GM23338 (cell line): ENCODE measurements around the gene NLK. TPM values are rescaled to one million over a fixed set of nuclear protein-coding genes. Genes with fewer than 3 reads are reported as not detected.

ENCODE experiments used
- ATAC-seq: fragments of 200-7000 bp; cut with Tn5 transposase; 3 replicates; pipeline ENCODE4 v1.9.1; 2020
- DNase-seq: peaks from one replicate; pipeline ENCODE4 v3.0.0-alpha.2; 2015; ENCODE audit warnings: low spot score
- H2AFZ ChIP-seq: fragments of 200-600 bp; sonication (generic); 2 replicates; pipeline ENCODE4 v1.8.0; 2016; ENCODE audit warnings: antibody characterized with exemption, mild to moderate bottlenecking, moderate library complexity
- H3F3A ChIP-seq: fragments of 200-600 bp; sonication (generic); replicated peaks from 2 replicates; pipeline ENCODE4 v1.8.0; 2017; ENCODE audit warnings: antibody characterized with exemption, mixed run types, low read depth
- H3K27ac ChIP-seq: fragments of 200-600 bp; sonication (generic); 2 replicates; pipeline ENCODE4 v1.6.1; 2016; ENCODE audit warnings: low read depth
- H3K27me3 ChIP-seq: fragments of 200-600 bp; sonication (generic); 2 replicates; pipeline ENCODE4 v1.8.0; 2016; ENCODE audit warnings: mild to moderate bottlenecking, mixed run types, moderate library complexity; ENCODE audit not compliant: insufficient read depth
- H3K36me3 ChIP-seq: fragments of 200-600 bp; sonication (generic); 2 replicates; pipeline ENCODE4 v1.8.0; 2016; ENCODE audit warnings: mild to moderate bottlenecking; ENCODE audit not compliant: insufficient read depth
- H3K4me1 ChIP-seq: fragments of 200-600 bp; sonication (generic); 2 replicates; pipeline ENCODE4 v1.8.0; 2016; ENCODE audit warnings: mild to moderate bottlenecking, moderate library complexity; ENCODE audit not compliant: insufficient read depth
- H3K4me2 ChIP-seq: fragments of 200-600 bp; sonication (generic); 2 replicates; pipeline ENCODE4 v1.7.1; 2017; ENCODE audit warnings: mixed run types
- H3K4me3 ChIP-seq: fragments of 200-600 bp; sonication (generic); 2 replicates; pipeline ENCODE4 v1.6.1; 2016; ENCODE audit warnings: mixed run types
- H3K79me2 ChIP-seq: fragments of 200-600 bp; sonication (generic); replicated peaks from 2 replicates; pipeline ENCODE4 v1.8.0; 2017; ENCODE audit warnings: mild to moderate bottlenecking; ENCODE audit not compliant: insufficient read depth
- H3K9me2 ChIP-seq: fragments of 200-600 bp; sonication (generic); 2 replicates; pipeline ENCODE4 v1.8.0; 2017; ENCODE audit not compliant: insufficient read depth
- H4K20me1 ChIP-seq: fragments of 200-600 bp; sonication (generic); replicated peaks from 2 replicates; pipeline ENCODE4 v1.8.0; 2017; ENCODE audit warnings: mild to moderate bottlenecking; ENCODE audit not compliant: insufficient read depth
- H3K27ac Mint-ChIP-seq: 2 replicates; pipeline ENCODE4 v1.8.0; 2020; ENCODE audit warnings: inconsistent platforms, mild to moderate bottlenecking, moderate library complexity, mixed read lengths
- H3K27me3 Mint-ChIP-seq: 3 replicates; pipeline ENCODE4 v1.8.0; 2022; ENCODE audit warnings: low read depth, mild to moderate bottlenecking, moderate library complexity, mixed read lengths, inconsistent platforms; ENCODE audit not compliant: insufficient read depth, poor library complexity
- H3K36me3 Mint-ChIP-seq: 3 replicates; pipeline ENCODE4 v1.8.0; 2021; ENCODE audit warnings: low read depth, mild to moderate bottlenecking, inconsistent platforms, moderate library complexity, mixed read lengths
- H3K4me1 Mint-ChIP-seq: 3 replicates; pipeline ENCODE4 v1.8.0; 2020; ENCODE audit warnings: mild to moderate bottlenecking, inconsistent platforms, mixed read lengths
- H3K4me3 Mint-ChIP-seq: 3 replicates; pipeline ENCODE4 v1.8.0; 2021; ENCODE audit warnings: moderate library complexity, mild to moderate bottlenecking, inconsistent platforms, mixed read lengths
- H3K9me3 Mint-ChIP-seq: 3 replicates; pipeline ENCODE4 v1.8.0; 2020; ENCODE audit warnings: moderate library complexity, mild to moderate bottlenecking, inconsistent platforms, mixed read lengths
- CREB1 ChIP-seq: fragments of 250-450 bp; sonication (Bioruptor Pico); IDR thresholded peaks from 2 replicates; pipeline ENCODE4 v1.5.0; 2020; ENCODE audit warnings: low read depth, mild to moderate bottlenecking, moderate library complexity
- EZH2 ChIP-seq: fragments of 200-600 bp; sonication (generic); IDR thresholded peaks from one replicate; pipeline ENCODE4 v1.8.0; 2017; ENCODE audit warnings: antibody characterized with exemption, mild to moderate bottlenecking, low read depth; ENCODE audit not compliant: unreplicated experiment
- JUNB ChIP-seq: IDR thresholded peaks from one replicate; pipeline ENCODE4 v1.6.1; 2016; ENCODE audit warnings: antibody characterized with exemption; ENCODE audit not compliant: unreplicated experiment
- NANOG ChIP-seq: IDR thresholded peaks from 2 replicates; pipeline ENCODE4 v1.6.1; 2016; ENCODE audit warnings: antibody characterized with exemption, borderline replicate concordance
- POLR2AphosphoS5 ChIP-seq: IDR thresholded peaks from 2 replicates; pipeline ENCODE4 v1.6.1; 2016; ENCODE audit warnings: antibody characterized with exemption, low read depth
- STAT1 ChIP-seq: IDR thresholded peaks from one replicate; pipeline ENCODE4 v1.6.1; 2016; ENCODE audit warnings: antibody characterized with exemption; ENCODE audit not compliant: unreplicated experiment
- ZNF114 ChIP-seq: fragments of 250-450 bp; sonication (Bioruptor Pico); IDR thresholded peaks from 2 replicates; pipeline ENCODE4 v1.5.0; 2020; ENCODE audit warnings: mild to moderate bottlenecking, moderate library complexity
- ZNF331 ChIP-seq: fragments of 250-450 bp; sonication (Bioruptor Pico); IDR thresholded peaks from 2 replicates; pipeline ENCODE4 v1.5.0; 2020; ENCODE audit warnings: low read depth, mild to moderate bottlenecking, moderate library complexity
- polyA plus RNA-seq: library from polyadenylated mRNA; unstranded; fragments of >200 nt; fragmentation: Nextera tagmentation; extraction: Ambion mirVana; gene quantifications from 2 replicates; pipeline ENCODE4 v1.2.1, GENCODE V29; 2016
- total RNA-seq: library from RNA; depleted of rRNA; stranded (reverse); fragments of >200 nt; shearing (Covaris generic); gene quantifications from 2 replicates; pipeline ENCODE4 v1.2.3, GENCODE V29; 2014
- TF ChIP-seq, protein P1 (sequence below): IDR thresholded peaks from 2 replicates; pipeline ENCODE4 v1.6.1; 2016; ENCODE audit warnings: antibody characterized with exemption
- TF ChIP-seq, protein P2 (sequence below): fragments of 250-450 bp; sonication (Bioruptor Pico); IDR thresholded peaks from 2 replicates; pipeline ENCODE4 v1.5.0; 2020; ENCODE audit warnings: mild to moderate bottlenecking, moderate library complexity
- TF ChIP-seq, protein P3 (sequence below), 2 experiments: fragments of 200-600 bp in 1 of 2; sonication (generic) in 1 of 2; conservative IDR thresholded peaks; 2 replicates each; pipeline versions ENCODE4 v1.5.1 to v1.6.1; 2016 to 2017; ENCODE audit warnings: antibody characterized with exemption in 2 of 2, low read depth in 2 of 2, mild to moderate bottlenecking in 2 of 2, moderate library complexity in 1 of 2
- TF ChIP-seq, protein P4 (sequence below): IDR thresholded peaks from one replicate; pipeline ENCODE4 v1.6.1; 2018; ENCODE audit warnings: antibody characterized with exemption; ENCODE audit not compliant: unreplicated experiment

The NLK gene
- total and polyA plus RNA-seq, 2 experiments from 2014 or later = 34.7 to 78.5 TPM

DNA sequence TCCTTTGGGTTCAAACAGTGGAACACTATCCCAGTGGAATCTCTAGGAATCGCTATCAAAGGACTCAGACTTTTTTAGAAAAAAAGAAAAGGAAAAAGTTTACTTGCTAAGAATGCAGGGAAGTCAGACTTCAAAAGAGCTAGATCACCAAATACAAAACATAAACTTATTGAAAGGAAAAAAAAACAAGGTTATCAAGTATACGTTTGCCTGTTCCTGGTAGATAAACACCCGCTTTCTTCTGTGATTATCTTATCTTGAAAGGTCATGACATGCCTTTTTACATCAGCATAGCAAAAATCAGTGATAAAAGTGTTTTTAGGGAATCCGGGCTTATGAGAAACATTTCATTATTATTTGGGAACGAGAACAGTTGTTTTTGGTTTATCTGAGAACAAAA lies 147.2 kb downstream of the NLK start (continued):
- TF ChIP-seq, protein P1, sequence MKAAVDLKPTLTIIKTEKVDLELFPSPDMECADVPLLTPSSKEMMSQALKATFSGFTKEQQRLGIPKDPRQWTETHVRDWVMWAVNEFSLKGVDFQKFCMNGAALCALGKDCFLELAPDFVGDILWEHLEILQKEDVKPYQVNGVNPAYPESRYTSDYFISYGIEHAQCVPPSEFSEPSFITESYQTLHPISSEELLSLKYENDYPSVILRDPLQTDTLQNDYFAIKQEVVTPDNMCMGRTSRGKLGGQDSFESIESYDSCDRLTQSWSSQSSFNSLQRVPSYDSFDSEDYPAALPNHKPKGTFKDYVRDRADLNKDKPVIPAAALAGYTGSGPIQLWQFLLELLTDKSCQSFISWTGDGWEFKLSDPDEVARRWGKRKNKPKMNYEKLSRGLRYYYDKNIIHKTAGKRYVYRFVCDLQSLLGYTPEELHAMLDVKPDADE = no peak
- TF ChIP-seq EZH2 (no peak), NANOG (no peak)

DNA sequence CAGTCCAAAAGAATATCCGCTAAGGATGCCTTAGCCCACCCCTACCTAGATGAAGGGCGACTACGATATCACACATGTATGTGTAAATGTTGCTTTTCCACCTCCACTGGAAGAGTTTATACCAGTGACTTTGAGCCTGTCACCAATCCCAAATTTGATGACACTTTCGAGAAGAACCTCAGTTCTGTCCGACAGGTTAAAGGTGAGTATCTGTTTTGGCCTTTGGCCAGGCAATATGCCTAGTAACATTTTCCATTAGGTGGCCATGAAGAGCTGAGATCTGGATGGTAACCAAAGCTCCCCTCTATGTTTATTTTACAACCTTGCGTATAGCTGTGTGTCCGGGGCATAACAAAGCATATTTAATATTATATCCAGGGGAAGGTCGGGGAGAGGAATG lies 148.5 kb downstream of the NLK start:
- peaks cover 9% of the 10 kb centered on the region for H3K4me1 Mint-ChIP-seq
- no peak overlapping the region for H3K4me3 Mint-ChIP-seq
- H4K20me1 ChIP-seq = no peaks in the 10 kb centered on the region
- H3K36me3 ChIP-seq = peaks cover 24% of the 10 kb centered on the region
- H3K27me3 Mint-ChIP-seq = peaks cover 1% of the 10 kb centered on the region
- no peak overlapping the region for H3K27ac ChIP-seq
- peaks cover under 1% of the 10 kb centered on the region; the same call in 2 of the 3 replicates for H3K9me3 Mint-ChIP-seq
- peaks cover 44% of the 10 kb centered on the region for H3K36me3 Mint-ChIP-seq
- no peak overlapping the region for H3K27ac Mint-ChIP-seq
- H3K4me2 ChIP-seq = no peak overlapping the region
- H3F3A ChIP-seq = no peaks in the 10 kb centered on the region
- ATAC-seq = no peak
- H3K79me2 ChIP-seq = no peaks in the 10 kb centered on the region
- H2AFZ ChIP-seq = no peak overlapping the region
- no peaks in the 10 kb centered on the region for H3K9me2 ChIP-seq
- H3K4me3 ChIP-seq = no peak overlapping the region
- peaks cover 5% of the 10 kb centered on the region; the same call in 1 of the 2 replicates for H3K4me1 ChIP-seq
- H3K27me3 ChIP-seq = no peaks in the 10 kb centered on the region
- DNase-seq = no peak
- TF ChIP-seq, protein P1 = no peak
- TF ChIP-seq ZNF114 (CRISPR knock-in tag) (no peak), CREB1 (no peak), STAT1 (no peak), ZNF331 (no peak), JUNB (no peak), POLR2AphosphoS5 (no peak)
- TF ChIP-seq, protein P2, sequence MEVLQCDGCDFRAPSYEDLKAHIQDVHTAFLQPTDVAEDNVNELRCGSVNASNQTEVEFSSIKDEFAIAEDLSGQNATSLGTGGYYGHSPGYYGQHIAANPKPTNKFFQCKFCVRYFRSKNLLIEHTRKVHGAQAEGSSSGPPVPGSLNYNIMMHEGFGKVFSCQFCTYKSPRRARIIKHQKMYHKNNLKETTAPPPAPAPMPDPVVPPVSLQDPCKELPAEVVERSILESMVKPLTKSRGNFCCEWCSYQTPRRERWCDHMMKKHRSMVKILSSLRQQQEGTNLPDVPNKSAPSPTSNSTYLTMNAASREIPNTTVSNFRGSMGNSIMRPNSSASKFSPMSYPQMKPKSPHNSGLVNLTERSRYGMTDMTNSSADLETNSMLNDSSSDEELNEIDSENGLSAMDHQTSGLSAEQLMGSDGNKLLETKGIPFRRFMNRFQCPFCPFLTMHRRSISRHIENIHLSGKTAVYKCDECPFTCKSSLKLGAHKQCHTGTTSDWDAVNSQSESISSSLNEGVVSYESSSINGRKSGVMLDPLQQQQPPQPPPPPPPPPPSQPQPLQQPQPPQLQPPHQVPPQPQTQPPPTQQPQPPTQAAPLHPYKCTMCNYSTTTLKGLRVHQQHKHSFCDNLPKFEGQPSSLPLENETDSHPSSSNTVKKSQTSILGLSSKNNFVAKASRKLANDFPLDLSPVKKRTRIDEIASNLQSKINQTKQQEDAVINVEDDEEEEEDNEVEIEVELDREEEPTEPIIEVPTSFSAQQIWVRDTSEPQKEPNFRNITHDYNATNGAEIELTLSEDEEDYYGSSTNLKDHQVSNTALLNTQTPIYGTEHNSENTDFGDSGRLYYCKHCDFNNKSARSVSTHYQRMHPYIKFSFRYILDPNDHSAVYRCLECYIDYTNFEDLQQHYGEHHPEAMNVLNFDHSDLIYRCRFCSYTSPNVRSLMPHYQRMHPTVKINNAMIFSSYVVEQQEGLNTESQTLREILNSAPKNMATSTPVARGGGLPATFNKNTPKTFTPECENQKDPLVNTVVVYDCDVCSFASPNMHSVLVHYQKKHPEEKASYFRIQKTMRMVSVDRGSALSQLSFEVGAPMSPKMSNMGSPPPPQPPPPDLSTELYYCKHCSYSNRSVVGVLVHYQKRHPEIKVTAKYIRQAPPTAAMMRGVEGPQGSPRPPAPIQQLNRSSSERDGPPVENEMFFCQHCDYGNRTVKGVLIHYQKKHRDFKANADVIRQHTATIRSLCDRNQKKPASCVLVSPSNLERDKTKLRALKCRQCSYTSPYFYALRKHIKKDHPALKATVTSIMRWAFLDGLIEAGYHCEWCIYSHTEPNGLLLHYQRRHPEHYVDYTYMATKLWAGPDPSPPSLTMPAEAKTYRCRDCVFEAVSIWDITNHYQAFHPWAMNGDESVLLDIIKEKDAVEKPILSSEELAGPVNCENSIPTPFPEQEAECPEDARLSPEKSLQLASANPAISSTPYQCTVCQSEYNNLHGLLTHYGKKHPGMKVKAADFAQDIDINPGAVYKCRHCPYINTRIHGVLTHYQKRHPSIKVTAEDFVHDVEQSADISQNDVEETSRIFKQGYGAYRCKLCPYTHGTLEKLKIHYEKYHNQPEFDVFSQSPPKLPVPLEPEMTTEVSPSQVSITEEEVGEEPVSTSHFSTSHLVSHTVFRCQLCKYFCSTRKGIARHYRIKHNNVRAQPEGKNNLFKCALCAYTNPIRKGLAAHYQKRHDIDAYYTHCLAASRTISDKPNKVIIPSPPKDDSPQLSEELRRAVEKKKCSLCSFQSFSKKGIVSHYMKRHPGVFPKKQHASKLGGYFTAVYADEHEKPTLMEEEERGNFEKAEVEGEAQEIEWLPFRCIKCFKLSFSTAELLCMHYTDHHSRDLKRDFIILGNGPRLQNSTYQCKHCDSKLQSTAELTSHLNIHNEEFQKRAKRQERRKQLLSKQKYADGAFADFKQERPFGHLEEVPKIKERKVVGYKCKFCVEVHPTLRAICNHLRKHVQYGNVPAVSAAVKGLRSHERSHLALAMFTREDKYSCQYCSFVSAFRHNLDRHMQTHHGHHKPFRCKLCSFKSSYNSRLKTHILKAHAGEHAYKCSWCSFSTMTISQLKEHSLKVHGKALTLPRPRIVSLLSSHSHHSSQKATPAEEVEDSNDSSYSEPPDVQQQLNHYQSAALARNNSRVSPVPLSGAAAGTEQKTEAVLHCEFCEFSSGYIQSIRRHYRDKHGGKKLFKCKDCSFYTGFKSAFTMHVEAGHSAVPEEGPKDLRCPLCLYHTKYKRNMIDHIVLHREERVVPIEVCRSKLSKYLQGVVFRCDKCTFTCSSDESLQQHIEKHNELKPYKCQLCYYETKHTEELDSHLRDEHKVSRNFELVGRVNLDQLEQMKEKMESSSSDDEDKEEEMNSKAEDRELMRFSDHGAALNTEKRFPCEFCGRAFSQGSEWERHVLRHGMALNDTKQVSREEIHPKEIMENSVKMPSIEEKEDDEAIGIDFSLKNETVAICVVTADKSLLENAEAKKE = no peak
- TF ChIP-seq, protein P3, sequence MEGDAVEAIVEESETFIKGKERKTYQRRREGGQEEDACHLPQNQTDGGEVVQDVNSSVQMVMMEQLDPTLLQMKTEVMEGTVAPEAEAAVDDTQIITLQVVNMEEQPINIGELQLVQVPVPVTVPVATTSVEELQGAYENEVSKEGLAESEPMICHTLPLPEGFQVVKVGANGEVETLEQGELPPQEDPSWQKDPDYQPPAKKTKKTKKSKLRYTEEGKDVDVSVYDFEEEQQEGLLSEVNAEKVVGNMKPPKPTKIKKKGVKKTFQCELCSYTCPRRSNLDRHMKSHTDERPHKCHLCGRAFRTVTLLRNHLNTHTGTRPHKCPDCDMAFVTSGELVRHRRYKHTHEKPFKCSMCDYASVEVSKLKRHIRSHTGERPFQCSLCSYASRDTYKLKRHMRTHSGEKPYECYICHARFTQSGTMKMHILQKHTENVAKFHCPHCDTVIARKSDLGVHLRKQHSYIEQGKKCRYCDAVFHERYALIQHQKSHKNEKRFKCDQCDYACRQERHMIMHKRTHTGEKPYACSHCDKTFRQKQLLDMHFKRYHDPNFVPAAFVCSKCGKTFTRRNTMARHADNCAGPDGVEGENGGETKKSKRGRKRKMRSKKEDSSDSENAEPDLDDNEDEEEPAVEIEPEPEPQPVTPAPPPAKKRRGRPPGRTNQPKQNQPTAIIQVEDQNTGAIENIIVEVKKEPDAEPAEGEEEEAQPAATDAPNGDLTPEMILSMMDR (conservative IDR thresholded peaks at IDR 0.05; ENCODE audit: low read depth in 2 of 2) = no peak
- TF ChIP-seq, protein P4, sequence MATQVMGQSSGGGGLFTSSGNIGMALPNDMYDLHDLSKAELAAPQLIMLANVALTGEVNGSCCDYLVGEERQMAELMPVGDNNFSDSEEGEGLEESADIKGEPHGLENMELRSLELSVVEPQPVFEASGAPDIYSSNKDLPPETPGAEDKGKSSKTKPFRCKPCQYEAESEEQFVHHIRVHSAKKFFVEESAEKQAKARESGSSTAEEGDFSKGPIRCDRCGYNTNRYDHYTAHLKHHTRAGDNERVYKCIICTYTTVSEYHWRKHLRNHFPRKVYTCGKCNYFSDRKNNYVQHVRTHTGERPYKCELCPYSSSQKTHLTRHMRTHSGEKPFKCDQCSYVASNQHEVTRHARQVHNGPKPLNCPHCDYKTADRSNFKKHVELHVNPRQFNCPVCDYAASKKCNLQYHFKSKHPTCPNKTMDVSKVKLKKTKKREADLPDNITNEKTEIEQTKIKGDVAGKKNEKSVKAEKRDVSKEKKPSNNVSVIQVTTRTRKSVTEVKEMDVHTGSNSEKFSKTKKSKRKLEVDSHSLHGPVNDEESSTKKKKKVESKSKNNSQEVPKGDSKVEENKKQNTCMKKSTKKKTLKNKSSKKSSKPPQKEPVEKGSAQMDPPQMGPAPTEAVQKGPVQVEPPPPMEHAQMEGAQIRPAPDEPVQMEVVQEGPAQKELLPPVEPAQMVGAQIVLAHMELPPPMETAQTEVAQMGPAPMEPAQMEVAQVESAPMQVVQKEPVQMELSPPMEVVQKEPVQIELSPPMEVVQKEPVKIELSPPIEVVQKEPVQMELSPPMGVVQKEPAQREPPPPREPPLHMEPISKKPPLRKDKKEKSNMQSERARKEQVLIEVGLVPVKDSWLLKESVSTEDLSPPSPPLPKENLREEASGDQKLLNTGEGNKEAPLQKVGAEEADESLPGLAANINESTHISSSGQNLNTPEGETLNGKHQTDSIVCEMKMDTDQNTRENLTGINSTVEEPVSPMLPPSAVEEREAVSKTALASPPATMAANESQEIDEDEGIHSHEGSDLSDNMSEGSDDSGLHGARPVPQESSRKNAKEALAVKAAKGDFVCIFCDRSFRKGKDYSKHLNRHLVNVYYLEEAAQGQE = no peak
